ENCODE results near the gene PLPP4. TPM values are rescaled to one million over a fixed set of nuclear protein-coding genes. Genes with fewer than 3 reads are reported as not detected.

PLPP4 gene
- total and polyA plus RNA-seq, 2 of the 13 experiments (the other 11 are each of a cell fraction or from before 2014, with no cell fraction given): not detected

GRCh38 chr10:120506674-120507073 lies 49.6 kb downstream of the PLPP4 start:
- ChIA-PET POLR2A (no interaction called here), CTCF (ENCODE audit: low intra/inter-chr PET ratio, low total read pairs) (no interaction called here)
- ATAC-seq: no peak
- no peak overlapping the region for H3K4me2 ChIP-seq (ENCODE audit: low read depth, low read length)
- no peak overlapping the region for H3K4me3 ChIP-seq (replicated peaks in 1 of 3; ENCODE audit: insufficient read depth in 1 of 3, low read depth in 2 of 3, low read length in 3 of 3)
- no TSS peak for BruUV-seq (replicated peaks)
- TF ChIP-seq JUNB (CRISPR knock-in tag; IDR thresholded peaks at IDR 0.05; ENCODE audit: borderline replicate concordance) (no peak), NCOR1 (IDR thresholded peaks at IDR 0.05; ENCODE audit: borderline replicate concordance, low read length) (no peak), ELF1 (CRISPR knock-in tag; IDR thresholded peaks at IDR 0.05) (no peak), CREM (IDR thresholded peaks at IDR 0.05) (no peak), CREM (CRISPR knock-in tag; IDR thresholded peaks at IDR 0.05) (no peak)
- intact Hi-C loops (cut with micrococcal nuclease; ENCODE audit: unreplicated experiment) (no loop called here), in situ Hi-C loops (cut with HindIII; ENCODE audit: extremely low pct_ligation_motif_present, low pct_unique_long_range_greater_than_20kb) (no loop called here)
- H3K9me3 ChIP-seq (ENCODE audit: low read length): no peaks in the 10 kb centered on the region
- WGBS (ENCODE audit: low lambda C conversion rate): 0% methylated on average over 3 of the region's 3 CpGs
- H3K27ac ChIP-seq (ENCODE audit: extremely low read length, insufficient read depth, low read length): no peak overlapping the region
- H3K36me3 ChIP-seq (replicated peaks in 1 of 2; ENCODE audit: control insufficient read depth in 1 of 2, insufficient read depth in 2 of 2, low read length in 2 of 2): no peaks in the 10 kb centered on the region
- H2AFZ ChIP-seq (ENCODE audit: low read length): no peak overlapping the region
- no peaks in the 10 kb centered on the region; a peak in 1 of 5 replicates for H3K27me3 ChIP-seq (ENCODE audit: control insufficient read depth in 1 of 2, insufficient read depth in 2 of 2, low read length in 2 of 2)
- H3K4me1 ChIP-seq (ENCODE audit: insufficient read depth, low read length): no peaks in the 10 kb centered on the region
- DNase-seq (ENCODE audit: low spot score): no peak
- no peak overlapping the region for H3K9ac ChIP-seq (ENCODE audit: insufficient read depth, low read depth, low read length)
- H3K79me2 ChIP-seq (ENCODE audit: insufficient read depth, low read length): no peaks in the 10 kb centered on the region
- FAIRE-seq: no peak
- no peaks in the 10 kb centered on the region for H4K20me1 ChIP-seq (ENCODE audit: insufficient read depth, low read length)

DNA sequence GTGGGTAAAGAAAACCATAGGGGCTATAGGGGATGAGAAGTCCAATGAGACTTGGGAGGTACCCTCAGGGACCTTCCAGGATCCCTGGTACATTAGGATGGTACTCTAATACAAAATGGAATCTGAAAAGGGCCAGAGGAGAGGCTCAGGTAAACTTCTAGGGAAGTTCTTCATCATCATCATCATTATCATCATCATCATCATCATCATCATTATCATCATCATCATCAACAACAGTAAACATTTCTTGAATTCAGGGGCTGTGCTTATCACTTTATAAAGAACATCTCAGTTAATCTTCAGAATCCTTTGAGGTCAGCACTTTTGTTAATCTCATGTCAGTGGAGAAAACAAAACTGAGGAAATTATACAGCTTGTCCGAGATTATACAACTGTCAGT lies 50.1 kb downstream of the PLPP4 start:
- FAIRE-seq (no peak), ATAC-seq (no peak), DNase-seq (ENCODE audit: low spot score) (no peak)
- H3K79me2 ChIP-seq (ENCODE audit: insufficient read depth, low read length): no peaks in the 10 kb centered on the region
- 0% methylated on average over 1 of the region's 1 CpG for WGBS (ENCODE audit: low lambda C conversion rate)
- ChIA-PET POLR2A (no interaction called here), CTCF (ENCODE audit: low intra/inter-chr PET ratio, low total read pairs) (no interaction called here)
- no peaks in the 10 kb centered on the region for H4K20me1 ChIP-seq (ENCODE audit: insufficient read depth, low read length)
- intact Hi-C loops (cut with micrococcal nuclease; ENCODE audit: unreplicated experiment): no loop called here
- no peak overlapping the region for H3K4me3 ChIP-seq (replicated peaks in 1 of 3; ENCODE audit: insufficient read depth in 1 of 3, low read depth in 2 of 3, low read length in 3 of 3)
- no peak overlapping the region for H2AFZ ChIP-seq (ENCODE audit: low read length)
- H3K36me3 ChIP-seq (replicated peaks in 1 of 2; ENCODE audit: control insufficient read depth in 1 of 2, insufficient read depth in 2 of 2, low read length in 2 of 2): no peaks in the 10 kb centered on the region
- no peak overlapping the region for H3K9ac ChIP-seq (ENCODE audit: insufficient read depth, low read depth, low read length)
- H3K27ac ChIP-seq (ENCODE audit: extremely low read length, insufficient read depth, low read length): no peak overlapping the region
- no peaks in the 10 kb centered on the region for H3K4me1 ChIP-seq (ENCODE audit: insufficient read depth, low read length)
- no peak overlapping the region for H3K4me2 ChIP-seq (ENCODE audit: low read depth, low read length)
- TF ChIP-seq PCBP2 (optimal IDR thresholded peaks at IDR 0.05; ENCODE audit: low read depth, low read length, poor library complexity, severe bottlenecking) (no peak), CREB1 (IDR thresholded peaks at IDR 0.05) (peak; percentile 66), CREB1 (CRISPR knock-in tag; IDR thresholded peaks at IDR 0.05) (no peak)
- H3K27me3 ChIP-seq (ENCODE audit: control insufficient read depth in 1 of 2, insufficient read depth in 2 of 2, low read length in 2 of 2): no peaks in the 10 kb centered on the region; a peak in 1 of 5 replicates
- in situ Hi-C loops (cut with HindIII; ENCODE audit: extremely low pct_ligation_motif_present, low pct_unique_long_range_greater_than_20kb): no loop called here
- BruUV-seq (replicated peaks): no TSS peak
- no peaks in the 10 kb centered on the region for H3K9me3 ChIP-seq (ENCODE audit: low read length)

All from HepG2 (cell line).